PFSK-1 (cell line): ENCODE results near the gene TMEM245.

ENCODE experiments used
- FOXP2 ChIP-seq: optimal IDR thresholded peaks from 2 replicates; pipeline ENCODE3; 2011; ENCODE audit warnings: borderline replicate concordance, control low read depth, inconsistent platforms; ENCODE audit not compliant: insufficient read depth; ENCODE audit errors: extremely low read length, extremely low read depth
- POLR2AphosphoS5 ChIP-seq: IDR thresholded peaks from 2 replicates; pipeline ENCODE4 v1.6.1; 2012; ENCODE audit warnings: low read depth, mild to moderate bottlenecking, control low read depth, low read length, moderate library complexity
- REST ChIP-seq, 2 experiments: IDR thresholded peaks; 2 replicates each; pipeline versions ENCODE4 v1.6.1 to v1.8.0; 2011 to 2012; ENCODE audit warnings: low read depth in 2 of 2, low read length in 2 of 2, control low read depth in 1 of 2, inconsistent platforms in 1 of 2, mild to moderate bottlenecking in 1 of 2, moderate library complexity in 1 of 2; ENCODE audit not compliant: insufficient read depth in 1 of 2
- SIN3A ChIP-seq: IDR thresholded peaks from 2 replicates; pipeline ENCODE4 v1.6.1; 2012; ENCODE audit warnings: mild to moderate bottlenecking, low read length, moderate library complexity, borderline replicate concordance; ENCODE audit not compliant: insufficient read depth
- TAF1 ChIP-seq: IDR thresholded peaks from 2 replicates; pipeline ENCODE4 v1.6.1; 2012; ENCODE audit warnings: low read length, control low read depth, borderline replicate concordance; ENCODE audit not compliant: insufficient read depth

The TMEM245 gene

DNA sequence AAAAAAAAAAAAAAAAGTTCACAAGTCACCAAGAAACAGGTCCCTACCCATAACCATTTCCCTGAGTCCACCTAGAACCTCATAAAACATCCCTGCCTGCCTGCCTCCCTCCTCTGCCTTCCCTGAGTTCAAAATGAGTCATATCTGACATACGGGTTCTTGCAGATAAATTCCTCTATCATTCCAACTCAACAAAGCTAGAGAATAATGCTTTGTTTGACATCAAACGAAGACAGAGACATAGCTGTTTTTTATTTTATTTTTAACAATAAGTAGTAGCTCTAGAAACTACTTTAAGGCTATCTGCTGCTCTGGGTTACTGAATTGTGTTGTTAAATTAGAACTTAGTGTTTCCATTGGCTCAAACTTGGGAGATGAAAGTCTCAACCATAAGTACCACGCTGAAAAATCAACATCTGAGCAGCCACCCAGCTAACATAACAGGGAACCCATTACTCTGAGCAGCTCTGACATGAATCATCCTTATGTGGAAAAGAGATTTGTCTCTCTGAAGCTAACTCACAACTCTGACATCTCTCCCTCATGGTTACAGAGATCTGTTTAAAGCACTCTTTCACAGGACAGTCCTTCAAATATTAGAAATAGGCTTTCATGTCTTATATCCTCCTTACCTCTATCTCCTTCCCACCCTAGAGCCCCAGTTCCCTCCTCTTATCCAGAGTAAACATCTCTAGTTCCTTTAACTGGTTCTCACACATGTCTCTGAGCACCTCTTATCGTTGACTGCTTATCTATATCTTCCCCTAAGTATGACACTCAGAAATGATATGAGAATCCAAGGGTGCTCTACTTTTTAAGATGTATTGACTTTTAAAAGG, 12.1 kb downstream of the TMEM245 start:
- TF ChIP-seq SIN3A, result no peak
- no peak for TF ChIP-seq REST (IDR thresholded peaks at IDR 0.05; ENCODE audit: insufficient read depth in 1 of 2, low read depth in 2 of 2, low read length in 2 of 2)
- no peak for TF ChIP-seq TAF1
- TF ChIP-seq FOXP2, result no peak
- no peak for TF ChIP-seq POLR2AphosphoS5

DNA sequence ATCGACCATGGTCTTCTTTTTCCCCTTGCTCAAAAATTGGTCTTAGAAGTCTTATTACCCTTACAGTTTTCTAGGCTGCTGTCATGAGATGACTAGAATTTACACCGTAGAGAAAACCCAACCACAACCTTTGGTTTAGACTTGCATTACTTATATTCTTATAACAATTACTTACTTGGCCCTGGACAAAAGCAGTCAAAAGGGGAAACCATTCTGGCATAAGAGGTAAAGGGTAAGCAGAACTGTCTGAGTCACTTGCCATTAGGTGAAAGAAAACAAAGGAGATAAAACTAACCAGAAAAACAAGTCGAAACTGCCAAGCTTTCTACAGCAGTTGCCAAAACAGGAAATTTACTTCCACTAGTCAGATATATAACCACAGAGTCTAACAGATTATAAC, 17.9 kb downstream of the TMEM245 start:
- no peak for TF ChIP-seq TAF1
- TF ChIP-seq FOXP2, result no peak
- TF ChIP-seq POLR2AphosphoS5, result no peak
- TF ChIP-seq REST (IDR thresholded peaks at IDR 0.05; ENCODE audit: insufficient read depth in 1 of 2, low read depth in 2 of 2, low read length in 2 of 2), result no peak
- TF ChIP-seq SIN3A, result no peak

GRCh38 chr9:109101202-109101595, 18.5 kb downstream of the TMEM245 start:
- TF ChIP-seq FOXP2 (no peak), POLR2AphosphoS5 (no peak), REST (IDR thresholded peaks at IDR 0.05; ENCODE audit: insufficient read depth in 1 of 2, low read depth in 2 of 2, low read length in 2 of 2) (no peak), TAF1 (no peak), SIN3A (no peak)

GRCh38 chr9:109100543-109101201, 19.1 kb downstream of the TMEM245 start:
- TF ChIP-seq POLR2AphosphoS5 (no peak), FOXP2 (no peak), REST (IDR thresholded peaks at IDR 0.05; ENCODE audit: insufficient read depth in 1 of 2, low read depth in 2 of 2, low read length in 2 of 2) (no peak), SIN3A (no peak), TAF1 (no peak)
